A549 (cell line): ENCODE measurements around the gene TMCO4. TPM values are rescaled to one million over a fixed set of nuclear protein-coding genes. Genes with fewer than 3 reads are reported as not detected.

ENCODE experiments used
- ATAC-seq, 2 experiments: fragments of 200-7000 bp in 1 of 2; fragments of >200 bp in 1 of 2; cut with Nextera tagmentation in 1 of 2; cut with Tn5 transposase in 1 of 2; 3 replicates each; pipeline versions ENCODE4 v1.8.0 to v1.9.1; 2018 to 2020; ENCODE audit warnings: mild to moderate bottlenecking in 1 of 2, moderate library complexity in 1 of 2
- CTCF ChIA-PET: fragments of 300-600 bp; sonication (Branson Sonifier 250); formaldehyde crosslinking; extraction: SDS; loops from one replicate; lab custom pipeline; 2021; ENCODE audit warnings: antibody characterized with exemption, inconsistent platforms; lab: Yijun Ruan, JAX
- POLR2A ChIA-PET: fragments of 350-600 bp; formaldehyde crosslinking; extraction: SDS; loops from one replicate; lab custom pipeline; 2021; ENCODE audit warnings: antibody characterized with exemption, inconsistent platforms; lab: Yijun Ruan, JAX
- DNase-seq, 2 experiments: peaks; one replicate each; pipeline versions ENCODE4 v3.0.0 to v3.0.0-alpha.2; 2011 to 2016; ENCODE audit warnings: low read depth in 1 of 2, low spot score in 1 of 2
- FAIRE-seq: peaks from 2 replicates; lab custom pipeline; 2011; peaks lifted over from hg19 to GRCh38; lab: Jason Lieb, UNC
- H3K27ac ChIP-seq, 2 experiments: fragments of >200 bp; sonication (Bioruptor Twin); formaldehyde crosslinking; 3 replicates each; pipeline ENCODE4 v1.5.1; 2016 to 2017
- H3K4me1 ChIP-seq: fragments of >200 bp; sonication (Bioruptor Twin); formaldehyde crosslinking; 3 replicates; pipeline ENCODE4 v1.6.1; 2016
- H3K4me2 ChIP-seq: fragments of >200 bp; sonication (Bioruptor Twin); formaldehyde crosslinking; 3 replicates; pipeline ENCODE4 v1.6.1; 2016
- H3K4me3 ChIP-seq: fragments of >200 bp; sonication (Bioruptor Twin); formaldehyde crosslinking; 3 replicates; pipeline ENCODE4 v1.5.1; 2016
- H3K9me3 ChIP-seq: fragments of >200 bp; sonication (Bioruptor Twin); formaldehyde crosslinking; 3 replicates; pipeline ENCODE4 v1.6.1; 2016
- CBX2 ChIP-seq: fragments of 200-600 bp; sonication (generic); IDR thresholded peaks from 2 replicates; pipeline ENCODE4 v1.6.1; 2016; ENCODE audit warnings: low read depth, mild to moderate bottlenecking, borderline replicate concordance
- EHF ChIP-seq: fragments of 250-450 bp; sonication (Bioruptor Pico); IDR thresholded peaks from 2 replicates; pipeline ENCODE4 v1.5.0; 2020; ENCODE audit warnings: mild to moderate bottlenecking
- FOSB ChIP-seq: fragments of 250-450 bp; sonication (Bioruptor Pico); IDR thresholded peaks from 2 replicates; pipeline ENCODE4 v1.5.0; 2020; ENCODE audit warnings: mild to moderate bottlenecking, moderate library complexity
- GATA3 ChIP-seq: IDR thresholded peaks from 2 replicates; pipeline ENCODE4 v1.6.1; 2012; ENCODE audit warnings: borderline replicate concordance
- HOXB13 ChIP-seq: fragments of 250-450 bp; sonication (Bioruptor Pico); IDR thresholded peaks from 2 replicates; pipeline ENCODE4 v1.5.0; 2020; ENCODE audit warnings: low read depth, mild to moderate bottlenecking, moderate library complexity
- HOXB5 ChIP-seq: fragments of 250-450 bp; sonication (Bioruptor Pico); IDR thresholded peaks from 2 replicates; pipeline ENCODE4 v1.5.0; 2020; ENCODE audit warnings: mild to moderate bottlenecking, moderate library complexity
- JUNB ChIP-seq: fragments of >200 bp; sonication (Bioruptor Twin); formaldehyde crosslinking; IDR thresholded peaks from 2 replicates; pipeline ENCODE4 v1.6.1; 2016
- MAZ ChIP-seq: fragments of 150-350 bp; IDR thresholded peaks from 2 replicates; pipeline ENCODE4 v1.6.1; 2014; ENCODE audit warnings: antibody characterized with exemption, low read depth, low read length, borderline replicate concordance
- MYC ChIP-seq: IDR thresholded peaks from 2 replicates; pipeline ENCODE4 v1.6.1; 2012; ENCODE audit warnings: mild to moderate bottlenecking, inconsistent platforms, low read length, improper control_type of control experiment, borderline replicate concordance
- NPAS2 ChIP-seq: fragments of 250-450 bp; sonication (Bioruptor Pico); IDR thresholded peaks from 2 replicates; pipeline ENCODE4 v1.8.0; 2022; ENCODE audit warnings: mild to moderate bottlenecking, moderate library complexity, borderline replicate concordance
- POLR2AphosphoS2 ChIP-seq: conservative IDR thresholded peaks from 2 replicates; pipeline ENCODE4 v1.6.1; 2012; ENCODE audit warnings: low read length, improper control_type of control experiment, inconsistent platforms
- RARB ChIP-seq: fragments of 250-450 bp; sonication (Bioruptor Pico); IDR thresholded peaks from 2 replicates; pipeline ENCODE4 v1.8.0; 2021; ENCODE audit warnings: mild to moderate bottlenecking, moderate library complexity
- REST ChIP-seq: fragments of 200-600 bp; sonication (generic); IDR thresholded peaks from 2 replicates; pipeline ENCODE4 v1.6.1; 2016; ENCODE audit warnings: antibody characterized with exemption, mild to moderate bottlenecking, moderate library complexity
- SREBF2 ChIP-seq: fragments of 450-650 bp; IDR thresholded peaks from 2 replicates; pipeline ENCODE4 v1.6.1; 2014; ENCODE audit warnings: mild to moderate bottlenecking, moderate library complexity
- ZC3H11A ChIP-seq: fragments of 450-650 bp; IDR thresholded peaks from 2 replicates; pipeline ENCODE4 v1.6.1; 2014; ENCODE audit warnings: antibody characterized with exemption, mild to moderate bottlenecking
- WGBS: methylation state at CpG from one replicate; pipeline ENCODE4 v1.1.6; 2017; ENCODE audit errors: missing lambda C conversion rate; 5-methylcytosine and 5-hydroxymethylcytosine counted together
- polyA plus RNA-seq, 4 experiments: library from polyadenylated mRNA; depleted of rRNA in 3 of 4; stranded (reverse); fragments of >200 nt; fragmentation: RNase III in 1 of 4; extraction: RNeasy Plus Mini Kit Qiagen cat#74134 plus additional on column Dnase treatment in 1 of 4; gene quantifications; 2 replicates in 3 of 4; 3 replicates in 1 of 4; pipeline ENCODE4 v1.2.3, GENCODE V29; 2011 to 2017
- TF ChIP-seq, protein P1 (sequence below): IDR thresholded peaks from 2 replicates; pipeline ENCODE4 v1.6.1; 2012
- TF ChIP-seq, protein P2 (sequence below): fragments of 250-450 bp; sonication (Bioruptor Pico); IDR thresholded peaks from 2 replicates; pipeline ENCODE4 v1.5.0; 2020; ENCODE audit warnings: low read depth, mild to moderate bottlenecking, moderate library complexity
- TF ChIP-seq, protein P3 (sequence below): fragments of 150-350 bp; IDR thresholded peaks from 2 replicates; pipeline ENCODE4 v1.6.1; 2014; ENCODE audit warnings: low read depth, mild to moderate bottlenecking, low read length
- TF ChIP-seq, protein P4 (sequence below): fragments of >200 bp; sonication (Bioruptor Twin); formaldehyde crosslinking; IDR thresholded peaks from 2 replicates; pipeline ENCODE4 v1.6.1; 2016
- TF ChIP-seq, protein P5 (sequence below): fragments of >200 bp; sonication (Bioruptor Twin); formaldehyde crosslinking; IDR thresholded peaks from 3 replicates; pipeline ENCODE4 v1.6.1; 2016

Gene TMCO4
- polyA plus RNA-seq, 2 of the 4 experiments (the other 2 are of a cell fraction): 4.0 to 4.6 TPM

GRCh38 chr1:19776287-19776686 is 23.4 kb downstream of the TMCO4 start:
- FAIRE-seq: no peak
- no peak overlapping the region for H3K27ac ChIP-seq
- no peak overlapping the region for H3K4me2 ChIP-seq
- ChIA-PET POLR2A (no interaction called here), CTCF (interaction anchor here (1.6 kb wide), 1 partner anchor 15 kb away, joined by 5 read pairs; no protein-coding TSS in a partner anchor)
- H3K9me3 ChIP-seq: no peaks in the 10 kb centered on the region
- no peak for ATAC-seq
- WGBS: 94% methylated on average over 5 of the region's 5 CpGs
- TF ChIP-seq CBX2 (no peak), EHF (CRISPR knock-in tag) (no peak), NPAS2 (no peak), REST (no peak), HOXB13 (CRISPR knock-in tag) (no peak), HOXB5 (CRISPR knock-in tag) (no peak), JUNB (no peak), POLR2AphosphoS2 (no peak), SREBF2 (no peak), FOSB (CRISPR knock-in tag) (no peak)
- TF ChIP-seq, protein P1, sequence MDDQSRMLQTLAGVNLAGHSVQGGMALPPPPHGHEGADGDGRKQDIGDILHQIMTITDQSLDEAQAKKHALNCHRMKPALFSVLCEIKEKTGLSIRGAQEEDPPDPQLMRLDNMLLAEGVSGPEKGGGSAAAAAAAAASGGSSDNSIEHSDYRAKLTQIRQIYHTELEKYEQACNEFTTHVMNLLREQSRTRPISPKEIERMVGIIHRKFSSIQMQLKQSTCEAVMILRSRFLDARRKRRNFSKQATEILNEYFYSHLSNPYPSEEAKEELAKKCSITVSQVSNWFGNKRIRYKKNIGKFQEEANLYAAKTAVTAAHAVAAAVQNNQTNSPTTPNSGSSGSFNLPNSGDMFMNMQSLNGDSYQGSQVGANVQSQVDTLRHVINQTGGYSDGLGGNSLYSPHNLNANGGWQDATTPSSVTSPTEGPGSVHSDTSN: no peak
- H3K4me3 ChIP-seq: no peak overlapping the region
- H3K4me1 ChIP-seq: no peaks in the 10 kb centered on the region
- DNase-seq: no peak

- WGBS: 94% methylated on average over 9 of the region's 9 CpGs
These were observed 23.9 kb downstream of the TMCO4 start for GRCh38 chr1:19775831-19776230.

More at GRCh38 chr1:19775831-19776230, 23.9 kb downstream of the TMCO4 start:
- H3K4me1 ChIP-seq: no peaks in the 10 kb centered on the region
- CTCF ChIA-PET: interaction anchor here (1.6 kb wide), 1 partner anchor 15 kb away, joined by 5 read pairs; no protein-coding TSS in a partner anchor
- DNase-seq (no peak), ATAC-seq (no peak), FAIRE-seq (no peak)
- H3K27ac ChIP-seq: no peak overlapping the region
- H3K9me3 ChIP-seq: no peaks in the 10 kb centered on the region
- H3K4me2 ChIP-seq: no peak overlapping the region
- POLR2A ChIA-PET: no interaction called here
- H3K4me3 ChIP-seq: no peak overlapping the region
- no peak for TF ChIP-seq JUNB
- TF ChIP-seq ZC3H11A: no peak
- TF ChIP-seq, protein P2, sequence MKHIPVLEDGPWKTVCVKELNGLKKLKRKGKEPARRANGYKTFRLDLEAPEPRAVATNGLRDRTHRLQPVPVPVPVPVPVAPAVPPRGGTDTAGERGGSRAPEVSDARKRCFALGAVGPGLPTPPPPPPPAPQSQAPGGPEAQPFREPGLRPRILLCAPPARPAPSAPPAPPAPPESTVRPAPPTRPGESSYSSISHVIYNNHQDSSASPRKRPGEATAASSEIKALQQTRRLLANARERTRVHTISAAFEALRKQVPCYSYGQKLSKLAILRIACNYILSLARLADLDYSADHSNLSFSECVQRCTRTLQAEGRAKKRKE: no peak
- no peak for TF ChIP-seq MAZ
- TF ChIP-seq NPAS2: no peak
- TF ChIP-seq, protein P3, sequence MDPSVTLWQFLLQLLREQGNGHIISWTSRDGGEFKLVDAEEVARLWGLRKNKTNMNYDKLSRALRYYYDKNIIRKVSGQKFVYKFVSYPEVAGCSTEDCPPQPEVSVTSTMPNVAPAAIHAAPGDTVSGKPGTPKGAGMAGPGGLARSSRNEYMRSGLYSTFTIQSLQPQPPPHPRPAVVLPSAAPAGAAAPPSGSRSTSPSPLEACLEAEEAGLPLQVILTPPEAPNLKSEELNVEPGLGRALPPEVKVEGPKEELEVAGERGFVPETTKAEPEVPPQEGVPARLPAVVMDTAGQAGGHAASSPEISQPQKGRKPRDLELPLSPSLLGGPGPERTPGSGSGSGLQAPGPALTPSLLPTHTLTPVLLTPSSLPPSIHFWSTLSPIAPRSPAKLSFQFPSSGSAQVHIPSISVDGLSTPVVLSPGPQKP: no peak
- no peak for TF ChIP-seq GATA3
- no peak for TF ChIP-seq RARB (CRISPR knock-in tag)
- TF ChIP-seq, protein P4, sequence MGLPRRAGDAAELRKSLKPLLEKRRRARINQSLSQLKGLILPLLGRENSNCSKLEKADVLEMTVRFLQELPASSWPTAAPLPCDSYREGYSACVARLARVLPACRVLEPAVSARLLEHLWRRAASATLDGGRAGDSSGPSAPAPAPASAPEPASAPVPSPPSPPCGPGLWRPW: no peak
- TF ChIP-seq MYC: no peak
- TF ChIP-seq EHF (CRISPR knock-in tag): no peak
- TF ChIP-seq, protein P5, sequence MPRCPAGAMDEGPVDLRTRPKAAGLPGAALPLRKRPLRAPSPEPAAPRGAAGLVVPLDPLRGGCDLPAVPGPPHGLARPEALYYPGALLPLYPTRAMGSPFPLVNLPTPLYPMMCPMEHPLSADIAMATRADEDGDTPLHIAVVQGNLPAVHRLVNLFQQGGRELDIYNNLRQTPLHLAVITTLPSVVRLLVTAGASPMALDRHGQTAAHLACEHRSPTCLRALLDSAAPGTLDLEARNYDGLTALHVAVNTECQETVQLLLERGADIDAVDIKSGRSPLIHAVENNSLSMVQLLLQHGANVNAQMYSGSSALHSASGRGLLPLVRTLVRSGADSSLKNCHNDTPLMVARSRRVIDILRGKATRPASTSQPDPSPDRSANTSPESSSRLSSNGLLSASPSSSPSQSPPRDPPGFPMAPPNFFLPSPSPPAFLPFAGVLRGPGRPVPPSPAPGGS: no peak
